Measurements from ENCODE around the gene ADK.
A peak's percentile ranks its signal among the peaks of the same experiment; 100 is the strongest.

Gene ADK

GRCh38 chr10:74361678-74362077, 210.7 kb downstream of the ADK start:
- H3K9me3 ChIP-seq = peaks cover 44% of the 10 kb centered on the region
- no peak for TF ChIP-seq Cebpa-rat (IDR thresholded peaks at IDR 0.05)
- no peak overlapping the region for H3K27ac ChIP-seq
- no peaks in the 10 kb centered on the region for H3K27me3 ChIP-seq
- H3K36me3 ChIP-seq = peaks cover 33% of the 10 kb centered on the region
- no peak overlapping the region for H3K4me3 ChIP-seq
- H3K9ac ChIP-seq = no peak overlapping the region
- H3K4me1 ChIP-seq = peaks cover 11% of the 10 kb centered on the region
- H3K4me2 ChIP-seq = no peak overlapping the region
- H4K20me1 ChIP-seq = no peaks in the 10 kb centered on the region

- H4K20me1 ChIP-seq = no peaks in the 10 kb centered on the region
- no peak for TF ChIP-seq Cebpa-rat (IDR thresholded peaks at IDR 0.05)
- H3K4me3 ChIP-seq = no peak overlapping the region
- peaks cover 40% of the 10 kb centered on the region for H3K9me3 ChIP-seq
- H3K27ac ChIP-seq = no peak overlapping the region
- H3K27me3 ChIP-seq = no peaks in the 10 kb centered on the region
- peaks cover 29% of the 10 kb centered on the region for H3K36me3 ChIP-seq
- peaks cover 11% of the 10 kb centered on the region for H3K4me1 ChIP-seq
- H3K9ac ChIP-seq = no peak overlapping the region
- H3K4me2 ChIP-seq = no peak overlapping the region
Measured at GRCh38 chr10:74363727-74364126, 212.7 kb downstream of the ADK start.

GRCh38 chr10:74365109-74365508, 214.1 kb downstream of the ADK start:
- TF ChIP-seq Cebpa-rat (IDR thresholded peaks at IDR 0.05) = no peak
- Histone ChIP-seq H3K4me1 (peaks cover 11% of the 10 kb centered on the region), H3K9me3 (peaks cover 28% of the 10 kb centered on the region), H3K36me3 (peaks cover 24% of the 10 kb centered on the region), H4K20me1 (no peaks in the 10 kb centered on the region), H3K27ac (no peak overlapping the region), H3K4me2 (no peak overlapping the region), H3K9ac (no peak overlapping the region), H3K4me3 (no peak overlapping the region), H3K27me3 (no peaks in the 10 kb centered on the region)

GRCh38 chr10:74371696-74372095, 220.7 kb downstream of the ADK start:
- Histone ChIP-seq H3K9ac (no peak overlapping the region), H3K4me3 (no peak overlapping the region), H4K20me1 (no peaks in the 10 kb centered on the region), H3K4me2 (peak overlapping the region; percentile 15), H3K9me3 (no peaks in the 10 kb centered on the region), H3K27ac (no peak overlapping the region), H3K36me3 (peaks cover 13% of the 10 kb centered on the region), H3K4me1 (peaks cover 8% of the 10 kb centered on the region), H3K27me3 (no peaks in the 10 kb centered on the region)
- TF ChIP-seq Cebpa-rat (IDR thresholded peaks at IDR 0.05) = no peak

- Histone ChIP-seq H3K9me3 (no peaks in the 10 kb centered on the region), H3K9ac (no peak overlapping the region), H4K20me1 (no peaks in the 10 kb centered on the region), H3K4me1 (peaks cover 8% of the 10 kb centered on the region), H3K27ac (no peak overlapping the region), H3K27me3 (no peaks in the 10 kb centered on the region), H3K36me3 (peaks cover 13% of the 10 kb centered on the region), H3K4me2 (no peak overlapping the region), H3K4me3 (no peak overlapping the region)
- TF ChIP-seq Cebpa-rat (IDR thresholded peaks at IDR 0.05) = no peak
Measured at GRCh38 chr10:74373059-74373458, 222.0 kb downstream of the ADK start.

DNA sequence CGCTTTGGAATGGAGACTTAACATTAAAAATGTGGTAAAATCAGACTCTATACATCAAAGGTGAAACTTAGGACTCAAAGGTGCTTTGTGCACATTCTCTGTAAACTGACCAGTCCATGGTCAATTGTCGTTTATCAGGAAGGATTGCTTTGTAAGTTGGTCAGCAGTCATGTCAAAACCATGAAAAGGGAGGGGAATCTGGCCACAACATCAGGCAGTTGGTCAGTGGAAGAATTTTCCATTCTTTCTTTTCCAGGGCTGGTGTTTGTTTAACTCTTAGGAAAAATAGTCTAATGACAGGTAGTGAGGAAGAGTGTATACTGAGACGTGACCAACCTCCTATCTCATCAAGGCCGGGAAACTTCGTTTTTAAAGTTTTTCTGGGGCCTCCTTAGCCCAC, 226.5 kb downstream of the ADK start:
- H3K4me2 ChIP-seq = no peak overlapping the region
- H3K9me3 ChIP-seq = no peaks in the 10 kb centered on the region
- no peaks in the 10 kb centered on the region for H3K27me3 ChIP-seq
- H3K9ac ChIP-seq = no peak overlapping the region
- H3K4me3 ChIP-seq = no peak overlapping the region
- H3K36me3 ChIP-seq = no peaks in the 10 kb centered on the region
- TF ChIP-seq Cebpa-rat (IDR thresholded peaks at IDR 0.05) = no peak
- no peak overlapping the region for H3K27ac ChIP-seq
- H4K20me1 ChIP-seq = 0 out of 2 replicates have a peak, but pooled peaks cover 6% of the 10 kb centered on the region
- peaks cover 5% of the 10 kb centered on the region; the same call in 1 of the 2 replicates for H3K4me1 ChIP-seq

DNA sequence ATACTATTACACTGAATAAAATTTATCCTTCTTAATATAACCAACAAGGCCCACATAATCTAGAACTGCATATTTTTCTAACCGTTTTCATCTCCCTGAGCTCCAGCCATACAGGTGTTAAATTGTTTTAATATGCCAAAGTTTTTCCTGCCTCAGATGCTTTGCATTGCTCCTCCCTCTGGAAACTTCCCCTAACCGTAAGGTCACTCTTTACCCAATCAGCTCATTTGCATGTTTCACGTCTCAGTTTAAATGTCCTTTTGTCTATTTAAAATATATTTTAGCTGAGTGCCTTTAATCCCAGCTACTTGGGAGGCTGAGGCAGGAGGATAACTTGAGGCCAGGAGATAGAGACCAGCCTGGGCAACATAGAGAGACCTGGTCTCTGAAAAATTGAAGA, 228.5 kb downstream of the ADK start:
- H3K27ac ChIP-seq = no peak overlapping the region
- TF ChIP-seq Cebpa-rat (IDR thresholded peaks at IDR 0.05) = no peak

DNA sequence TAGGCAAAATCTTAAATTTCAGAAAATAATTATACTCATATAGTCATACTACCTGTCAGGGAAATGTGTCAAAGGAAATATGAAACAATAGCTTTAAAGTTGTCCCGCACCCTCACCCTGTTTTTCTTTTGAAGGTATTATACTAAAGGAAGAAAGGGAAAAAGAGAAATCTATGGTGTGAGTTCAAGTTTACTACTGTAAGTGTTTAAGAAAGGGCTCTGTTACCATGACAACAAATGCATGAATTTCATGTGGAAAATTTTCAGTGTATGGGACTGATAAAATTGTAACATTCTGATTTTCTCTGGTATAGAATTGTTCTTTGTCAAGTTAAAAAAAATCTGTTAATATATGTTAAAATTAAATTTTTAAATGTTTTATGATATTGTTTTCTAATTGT, 229.8 kb downstream of the ADK start:
- Histone ChIP-seq H3K9ac (no peak overlapping the region), H3K27ac (no peak overlapping the region), H3K4me3 (no peak overlapping the region), H3K9me3 (no peaks in the 10 kb centered on the region), H3K36me3 (no peaks in the 10 kb centered on the region), H3K4me2 (no peak overlapping the region), H3K27me3 (no peaks in the 10 kb centered on the region), H3K4me1 (peaks cover 12% of the 10 kb centered on the region; the same call in 1 of the 2 replicates), H4K20me1 (0 out of 2 replicates have a peak, but pooled peaks cover 6% of the 10 kb centered on the region)
- TF ChIP-seq Cebpa-rat (IDR thresholded peaks at IDR 0.05) = no peak

More for the DNA sequence above, 228.5 kb downstream of the ADK start:
- Histone ChIP-seq H3K4me1 (peaks cover 8% of the 10 kb centered on the region; the same call in 1 of the 2 replicates), H3K4me3 (no peak overlapping the region), H3K9me3 (no peaks in the 10 kb centered on the region), H3K4me2 (no peak overlapping the region), H3K36me3 (no peaks in the 10 kb centered on the region), H3K9ac (no peak overlapping the region), H3K27me3 (no peaks in the 10 kb centered on the region), H4K20me1 (0 out of 2 replicates have a peak, but pooled peaks cover 6% of the 10 kb centered on the region)

- Histone ChIP-seq H3K36me3 (no peaks in the 10 kb centered on the region), H3K9me3 (no peaks in the 10 kb centered on the region), H3K4me1 (peaks cover 12% of the 10 kb centered on the region; the same call in 1 of the 2 replicates), H3K9ac (no peak overlapping the region), H3K4me3 (no peak overlapping the region), H3K4me2 (no peak overlapping the region), H3K27me3 (no peaks in the 10 kb centered on the region), H4K20me1 (0 out of 2 replicates have a peak, but pooled peaks cover 6% of the 10 kb centered on the region), H3K27ac (no peak overlapping the region)
- TF ChIP-seq Cebpa-rat (IDR thresholded peaks at IDR 0.05) = no peak
Measured at GRCh38 chr10:74381291-74381853, 230.4 kb downstream of the ADK start.

DNA sequence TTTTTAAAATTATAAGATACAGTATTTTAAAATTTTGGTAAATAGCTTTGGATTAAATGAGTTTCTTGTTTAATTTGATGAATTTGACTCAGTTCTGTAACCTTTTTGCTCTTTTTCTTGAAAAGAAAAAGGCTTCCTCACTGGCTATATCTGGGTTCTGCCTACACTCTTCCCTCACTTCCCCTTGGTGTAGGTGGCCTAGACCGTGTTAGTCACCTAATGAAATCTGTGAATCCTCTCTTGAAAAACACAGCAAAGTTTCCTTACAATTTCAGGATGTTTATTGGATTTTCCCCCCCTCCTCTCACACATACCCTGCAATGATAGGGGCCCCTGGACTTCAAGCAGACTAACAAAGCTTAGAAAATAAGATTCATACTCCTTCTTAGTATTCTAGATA, 231.6 kb downstream of the ADK start:
- no peak for TF ChIP-seq Cebpa-rat (IDR thresholded peaks at IDR 0.05)

More for the DNA sequence above, 231.6 kb downstream of the ADK start:
- no peaks in the 10 kb centered on the region for H3K27me3 ChIP-seq
- 0 out of 2 replicates have a peak, but pooled peaks cover 3% of the 10 kb centered on the region for H3K36me3 ChIP-seq
- H3K4me2 ChIP-seq = no peak overlapping the region
- H3K9me3 ChIP-seq = no peaks in the 10 kb centered on the region
- peaks cover 12% of the 10 kb centered on the region; the same call in 1 of the 2 replicates for H3K4me1 ChIP-seq
- no peak overlapping the region for H3K4me3 ChIP-seq
- H3K27ac ChIP-seq = no peak overlapping the region
- no peak overlapping the region for H3K9ac ChIP-seq
- H4K20me1 ChIP-seq = 0 out of 2 replicates have a peak, but pooled peaks cover 6% of the 10 kb centered on the region
